Natural killer cell (primary cell): ENCODE data around the gene SPATS2L. TPM values are rescaled to one million over a fixed set of nuclear protein-coding genes. Genes with fewer than 3 reads are reported as not detected.
A peak's percentile ranks its signal among the peaks of the same experiment; 100 is the strongest.

ENCODE experiments used
- ATAC-seq, 3 donors: fragments of 150-1000 bp in 2 of 3; fragments of 200-7000 bp in 1 of 3; cut with Tn5 transposase; 1 replicate in 1 of 3; 2 replicates in 2 of 3; pipeline ENCODE4 v1.10.0; 2021; ENCODE audit warnings: mild to moderate bottlenecking in 2 of 3, moderate library complexity in 2 of 3
- DNase-seq, 2 donors: peaks; one replicate each; pipeline versions ENCODE4 v3.0.0 to v3.0.0-alpha.2; 2013 to 2021; ENCODE audit warnings: mixed read lengths in 1 of 2
- H3K27ac ChIP-seq: one replicate; pipeline ENCODE4 v1.5.1; 2013; ENCODE audit warnings: mild to moderate bottlenecking, low read length
- H3K27me3 ChIP-seq: one replicate; pipeline ENCODE4 v1.6.1; 2013; ENCODE audit warnings: low read length; ENCODE audit not compliant: control insufficient read depth, insufficient read depth
- H3K36me3 ChIP-seq: one replicate; pipeline ENCODE4 v1.6.1; 2013; ENCODE audit warnings: low read length; ENCODE audit not compliant: control insufficient read depth, insufficient read depth
- H3K4me1 ChIP-seq: one replicate; pipeline ENCODE4 v1.6.1; 2013; ENCODE audit warnings: low read length; ENCODE audit not compliant: control insufficient read depth, insufficient read depth
- H3K4me3 ChIP-seq: one replicate; pipeline ENCODE4 v1.5.1; 2013; ENCODE audit warnings: low read length
- H3K9me3 ChIP-seq: one replicate; pipeline ENCODE4 v1.6.1; 2013; ENCODE audit warnings: low read length; ENCODE audit not compliant: control insufficient read depth, insufficient read depth
- H3K27ac Mint-ChIP-seq, 2 donors: one replicate each; pipeline ENCODE4 v1.8.0; 2022; ENCODE audit warnings: mild to moderate bottlenecking in 2 of 2, mixed read lengths in 2 of 2, moderate library complexity in 1 of 2
- H3K27me3 Mint-ChIP-seq, 2 donors: one replicate each; pipeline ENCODE4 v1.8.0; 2022; ENCODE audit warnings: low read depth in 2 of 2, mixed read lengths in 2 of 2
- H3K36me3 Mint-ChIP-seq: one replicate; pipeline ENCODE4 v1.8.0; 2022; ENCODE audit warnings: mixed read lengths
- H3K4me1 Mint-ChIP-seq, 2 donors: one replicate each; pipeline ENCODE4 v1.8.0; 2022; ENCODE audit warnings: mixed read lengths in 2 of 2
- H3K4me3 Mint-ChIP-seq: one replicate; pipeline ENCODE4 v1.8.0; 2022; ENCODE audit warnings: mild to moderate bottlenecking, moderate library complexity, mixed read lengths
- H3K9me3 Mint-ChIP-seq, 2 donors: one replicate each; pipeline ENCODE4 v1.8.0; 2022; ENCODE audit warnings: mixed read lengths in 2 of 2
- CTCF ChIP-seq: fragments of 200-600 bp; IDR thresholded peaks from one replicate; pipeline ENCODE4 v1.8.0; 2022; ENCODE audit warnings: antibody characterized with exemption
- WGBS: methylation state at CpG from one replicate; pipeline ENCODE4 v1.1.7; 2013; ENCODE audit warnings: missing lambda C conversion rate; ENCODE audit not compliant: insufficient coverage; 5-methylcytosine and 5-hydroxymethylcytosine counted together
- intact Hi-C: fragments of 100-400 bp; cut with micrococcal nuclease; formaldehyde crosslinking; loops from one replicate; pipeline ENCODE4 v1.14.2; 2022
- total RNA-seq, 4 donors: library from RNA; stranded (reverse); fragments of 120-200 nt in 1 of 4; gene quantifications; one replicate each; pipeline versions ENCODE4 v1.2.3 to v1.2.4, GENCODE V29; 2013 to 2022

SPATS2L gene
- total RNA-seq, 3 donors from 2014 or later (not counting 1 experiment from before 2014, with no cell fraction given), result 3.8 to 10.9 (median 4.4) TPM

- Histone ChIP-seq H3K27me3 (no peaks in the 10 kb centered on the region), H3K27ac (no peak overlapping the region), H3K9me3 (no peaks in the 10 kb centered on the region), H3K4me3 (no peak overlapping the region), H3K36me3 (no peaks in the 10 kb centered on the region), H3K4me1 (peaks cover 8% of the 10 kb centered on the region)
- no peaks in the 10 kb centered on the region for H3K36me3 Mint-ChIP-seq
- peaks cover 7 to 8% of the 10 kb centered on the region in 2 donors for H3K4me1 Mint-ChIP-seq
- WGBS, result 94% methylated on average over 2 of the region's 3 CpGs
- no peak overlapping the region for H3K4me3 Mint-ChIP-seq
- no peaks in the 10 kb centered on the region for H3K9me3 Mint-ChIP-seq
- intact Hi-C loops, result no loop called here
- TF ChIP-seq CTCF, result no peak
- no peak overlapping the region for H3K27ac Mint-ChIP-seq
- peaks cover 17 to 34% of the 10 kb centered on the region in 2 donors for H3K27me3 Mint-ChIP-seq
- DNase-seq (no peak), ATAC-seq (no peak)
Measured at GRCh38 chr2:200301953-200302858, 4.3 kb upstream of the SPATS2L start.

DNA sequence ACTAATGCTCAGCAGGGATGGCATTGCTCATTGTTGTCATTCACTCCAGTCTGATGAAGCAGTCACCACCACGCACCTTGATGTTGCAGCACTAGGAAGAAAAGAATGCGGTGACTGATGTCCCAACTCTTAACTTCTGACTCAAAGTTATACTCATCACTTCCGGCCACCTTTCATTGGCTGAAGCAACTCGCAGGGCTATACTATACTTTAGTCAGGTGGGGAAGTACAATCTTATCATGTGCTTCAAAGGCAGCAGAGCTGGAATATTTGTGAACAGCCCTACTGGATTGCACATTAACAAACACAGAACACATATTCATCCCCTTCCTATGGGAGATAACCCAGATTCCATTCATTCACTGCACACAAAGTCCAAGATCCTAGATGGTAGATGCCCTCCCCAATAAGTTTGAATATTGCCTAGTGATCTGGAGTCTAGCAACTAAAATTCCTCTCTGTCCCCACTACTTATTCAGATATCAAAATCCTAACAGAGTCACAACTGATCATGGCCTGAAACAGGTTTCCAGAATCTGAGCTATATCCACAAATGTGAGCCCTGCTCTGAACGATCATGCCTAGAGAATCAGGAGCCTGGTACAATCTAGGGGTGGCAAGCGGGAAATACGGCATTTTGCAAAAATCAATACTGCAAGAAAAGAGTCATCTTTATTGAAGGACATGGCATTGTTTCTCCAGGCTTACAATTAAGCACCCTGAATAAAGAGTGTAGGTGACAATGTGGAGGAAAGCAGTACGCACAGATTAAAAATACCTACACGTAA is 3.4 kb upstream of the SPATS2L start:
- Histone ChIP-seq H3K36me3 (no peaks in the 10 kb centered on the region), H3K9me3 (no peaks in the 10 kb centered on the region), H3K27ac (no peak overlapping the region), H3K27me3 (no peaks in the 10 kb centered on the region), H3K4me1 (peaks cover 8% of the 10 kb centered on the region), H3K4me3 (no peak overlapping the region)
- Mint-ChIP-seq H3K27me3 (peaks cover 17 to 34% of the 10 kb centered on the region in 2 donors), H3K4me1 (peaks cover 7 to 8% of the 10 kb centered on the region in 2 donors), H3K27ac (no peak overlapping the region), H3K36me3 (no peaks in the 10 kb centered on the region), H3K4me3 (no peak overlapping the region), H3K9me3 (no peaks in the 10 kb centered on the region)
- intact Hi-C loops, result no loop called here
- TF ChIP-seq CTCF, result no peak
- DNase-seq, result no peak
- no peak for ATAC-seq
- WGBS, result 64% methylated on average over 7 of the region's 9 CpGs

- H3K4me3 Mint-ChIP-seq, result peak overlapping the region; percentile 90
- peaks cover 22 to 34% of the 10 kb centered on the region in 2 donors for H3K27me3 Mint-ChIP-seq
- H3K4me1 Mint-ChIP-seq, result peaks cover 7 to 8% of the 10 kb centered on the region in 2 donors
- H3K27ac Mint-ChIP-seq, result peak overlapping the region; percentile 3 to 42
- WGBS, result 4% methylated on average over 14 of the region's 14 CpGs
- H3K4me1 ChIP-seq, result peaks cover 8% of the 10 kb centered on the region
- intact Hi-C loops, result no loop called here
- H3K9me3 Mint-ChIP-seq, result no peaks in the 10 kb centered on the region
- no peaks in the 10 kb centered on the region for H3K36me3 Mint-ChIP-seq
- H3K36me3 ChIP-seq, result no peaks in the 10 kb centered on the region
- DNase-seq (peak in 1 of 2 donors; percentile 9), ATAC-seq (peak in 1 of 3 donors; percentile 6)
- peak overlapping the region; percentile 32 for H3K4me3 ChIP-seq
- TF ChIP-seq CTCF, result no peak
- no peaks in the 10 kb centered on the region for H3K27me3 ChIP-seq
- H3K9me3 ChIP-seq, result no peaks in the 10 kb centered on the region
- no peak overlapping the region for H3K27ac ChIP-seq
Measured at GRCh38 chr2:200305797-200306195, 697 bp upstream of the SPATS2L start.
